Measurements from ENCODE around the gene RCC1.

DNA sequence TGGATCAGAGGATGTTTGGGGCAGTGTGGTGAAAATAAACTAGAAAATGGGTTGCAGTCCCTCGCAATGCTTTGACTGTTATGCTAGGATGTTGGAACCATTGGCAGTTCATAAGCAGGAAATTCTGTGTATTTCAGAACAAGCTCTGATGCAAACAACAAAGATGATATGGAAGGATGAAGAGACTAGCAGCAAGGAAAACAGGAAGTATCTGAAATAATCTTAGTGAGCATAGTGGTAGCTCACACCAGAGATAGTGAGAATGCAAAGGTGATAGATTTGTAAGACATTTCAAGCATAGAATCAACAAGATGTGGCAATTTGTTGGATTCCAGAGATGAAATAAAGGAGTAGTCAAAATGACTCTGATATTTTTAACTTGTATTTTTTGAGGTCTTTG lies 11.1 kb upstream of the RCC1 start:
- TF ChIP-seq, protein P1, sequence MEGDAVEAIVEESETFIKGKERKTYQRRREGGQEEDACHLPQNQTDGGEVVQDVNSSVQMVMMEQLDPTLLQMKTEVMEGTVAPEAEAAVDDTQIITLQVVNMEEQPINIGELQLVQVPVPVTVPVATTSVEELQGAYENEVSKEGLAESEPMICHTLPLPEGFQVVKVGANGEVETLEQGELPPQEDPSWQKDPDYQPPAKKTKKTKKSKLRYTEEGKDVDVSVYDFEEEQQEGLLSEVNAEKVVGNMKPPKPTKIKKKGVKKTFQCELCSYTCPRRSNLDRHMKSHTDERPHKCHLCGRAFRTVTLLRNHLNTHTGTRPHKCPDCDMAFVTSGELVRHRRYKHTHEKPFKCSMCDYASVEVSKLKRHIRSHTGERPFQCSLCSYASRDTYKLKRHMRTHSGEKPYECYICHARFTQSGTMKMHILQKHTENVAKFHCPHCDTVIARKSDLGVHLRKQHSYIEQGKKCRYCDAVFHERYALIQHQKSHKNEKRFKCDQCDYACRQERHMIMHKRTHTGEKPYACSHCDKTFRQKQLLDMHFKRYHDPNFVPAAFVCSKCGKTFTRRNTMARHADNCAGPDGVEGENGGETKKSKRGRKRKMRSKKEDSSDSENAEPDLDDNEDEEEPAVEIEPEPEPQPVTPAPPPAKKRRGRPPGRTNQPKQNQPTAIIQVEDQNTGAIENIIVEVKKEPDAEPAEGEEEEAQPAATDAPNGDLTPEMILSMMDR (IDR thresholded peaks at IDR 0.05; ENCODE audit: low read depth, low read length, poor library complexity, severe bottlenecking) = no peak
- no peak for TF ChIP-seq EZH2phosphoT487 (IDR thresholded peaks at IDR 0.05; ENCODE audit: borderline replicate concordance, low read length)

Data from DOHH2 (cell line).